Stimulated activated CD4-positive, alpha-beta T cell treated with anti-CD3 and anti-CD28 coated beads, Interleukin-4, amount 100 ng/mL, for 24 hours (primary cell): ENCODE data around the gene ZC3H12C.
"Not testable (repeated sequence)": the region's sequence is repeated elsewhere in the genome, so short reads cannot be mapped to it uniquely, and the experiment has no call there.

Experiments
- DNase-seq: peaks from one replicate; pipeline ENCODE4 v3.0.0-alpha.2; 2020

Gene ZC3H12C

DNA sequence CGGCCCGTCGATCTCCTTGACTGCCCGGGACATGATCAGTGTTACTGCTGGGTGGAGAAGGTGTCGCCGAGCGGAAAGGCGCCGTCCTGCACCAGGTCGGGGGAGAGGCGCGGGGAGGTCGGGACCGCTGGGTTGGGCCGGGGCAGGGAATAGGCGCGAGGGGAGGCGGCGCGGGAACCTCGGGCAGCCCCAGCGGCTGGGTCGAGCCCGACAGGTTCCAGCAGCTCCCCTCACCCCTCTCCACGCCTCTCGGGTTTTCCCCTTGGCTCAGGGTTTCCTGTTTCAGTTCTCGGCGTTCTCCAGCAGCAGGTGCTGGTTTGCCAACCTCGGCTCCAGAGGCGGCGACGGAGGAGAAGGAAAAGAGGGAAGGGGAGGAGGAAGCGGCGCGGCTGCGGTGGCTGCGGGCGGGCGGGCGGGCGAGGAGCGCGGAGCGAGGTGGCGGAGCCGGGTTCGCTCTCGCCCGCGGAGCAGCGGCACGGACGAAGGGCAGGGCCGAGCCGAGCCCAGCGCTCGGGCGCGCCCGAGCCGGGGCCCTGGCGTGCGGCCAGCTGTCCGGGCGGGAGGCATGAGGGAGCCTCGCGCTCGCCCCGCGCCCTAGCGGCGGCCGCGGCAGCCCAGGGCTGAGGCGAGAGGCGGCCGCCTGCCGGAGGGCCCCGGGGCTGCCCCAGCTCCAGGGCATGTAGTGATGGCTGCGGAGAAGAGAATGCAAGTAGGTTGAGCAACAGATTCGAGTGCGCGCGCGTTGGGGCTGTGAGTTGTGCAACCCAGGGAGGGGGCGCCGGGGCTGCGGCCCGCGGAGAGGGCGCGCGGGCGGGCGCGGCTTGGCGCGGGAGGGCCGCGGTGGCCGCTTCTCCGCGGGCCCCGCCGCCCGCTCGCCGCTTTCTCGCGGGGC is at the start of gene ZC3H12C:
TSS of gene ZC3H12C (plus strand) at position 878 of the 892 bp plus-strand sequence. CDS start 20 bp downstream, outside the sequence.
- DNase-seq: peak; percentile 29

GRCh38 chr11:110044226-110044968 is 48.8 kb upstream of the ZC3H12C start:
- no peak for DNase-seq

GRCh38 chr11:110046775-110047380 is 46.3 kb upstream of the ZC3H12C start:
- no peak for DNase-seq

DNA sequence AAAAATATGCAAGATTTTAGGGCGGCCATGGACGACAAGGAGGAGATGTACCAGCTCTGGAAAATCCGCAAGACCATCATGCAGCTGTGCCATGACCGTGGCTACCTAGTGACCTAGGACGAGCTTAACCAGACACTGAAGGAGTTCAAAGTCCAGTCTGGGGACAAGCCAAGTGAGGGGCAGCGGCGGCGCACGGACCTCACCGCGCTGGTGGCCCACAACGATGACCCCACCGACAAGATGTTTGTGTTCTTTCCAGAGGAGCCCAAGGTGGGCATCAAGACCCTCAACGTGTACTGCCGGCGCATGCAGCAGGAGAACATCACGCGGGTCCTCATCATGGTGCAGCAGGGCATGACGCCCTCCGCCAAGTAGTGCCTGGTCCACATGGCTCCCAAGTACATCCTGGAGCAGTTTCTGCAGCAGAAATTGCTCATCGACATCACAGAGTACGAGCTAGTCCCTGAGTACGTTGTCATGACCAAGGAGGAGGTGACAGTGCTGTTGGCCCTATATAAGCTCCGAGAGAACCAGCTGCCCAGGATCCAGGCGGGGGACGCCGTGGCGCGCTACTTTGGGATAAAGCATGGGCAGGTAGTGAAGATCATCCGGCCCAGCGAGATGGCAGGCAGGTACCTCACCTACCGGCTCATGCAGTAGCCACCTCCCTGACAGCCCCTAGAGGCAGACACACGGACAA is 43.5 kb upstream of the ZC3H12C start:
- no peak for DNase-seq

GRCh38 chr11:110050201-110050506 is 43.0 kb upstream of the ZC3H12C start:
- DNase-seq: no peak

DNA sequence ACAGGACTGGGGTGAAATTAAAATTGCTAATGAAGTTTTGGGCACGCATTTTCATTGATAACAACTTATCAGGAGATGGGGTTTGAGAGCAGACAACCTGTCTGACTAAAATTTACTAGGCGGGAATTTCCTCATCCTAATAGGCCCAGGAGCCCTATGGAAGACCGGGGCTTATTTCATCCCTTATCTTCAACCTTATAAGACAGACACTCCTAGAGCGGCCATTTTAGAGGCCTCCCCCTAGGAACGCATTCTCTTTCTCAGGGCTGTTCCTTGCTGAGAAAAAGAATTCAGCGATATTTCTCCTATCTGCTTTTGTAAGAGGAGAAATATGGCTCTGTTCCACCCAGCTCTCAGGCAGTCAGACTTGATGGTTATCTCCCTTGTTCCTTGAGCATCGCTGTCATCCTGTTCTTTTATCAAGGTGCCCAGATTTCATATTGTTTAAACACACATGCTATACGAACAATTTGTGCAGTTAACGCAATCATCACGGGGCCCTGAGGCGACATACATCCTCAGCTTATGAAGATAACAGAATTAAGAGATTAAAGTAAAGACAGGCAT is 39.3 kb upstream of the ZC3H12C start:
- no peak for DNase-seq

- DNase-seq: no peak
Observed at GRCh38 chr11:110056956-110057355, 36.2 kb upstream of the ZC3H12C start.

- DNase-seq: no peak
Observed at GRCh38 chr11:110059706-110060463, 33.3 kb upstream of the ZC3H12C start.

DNA sequence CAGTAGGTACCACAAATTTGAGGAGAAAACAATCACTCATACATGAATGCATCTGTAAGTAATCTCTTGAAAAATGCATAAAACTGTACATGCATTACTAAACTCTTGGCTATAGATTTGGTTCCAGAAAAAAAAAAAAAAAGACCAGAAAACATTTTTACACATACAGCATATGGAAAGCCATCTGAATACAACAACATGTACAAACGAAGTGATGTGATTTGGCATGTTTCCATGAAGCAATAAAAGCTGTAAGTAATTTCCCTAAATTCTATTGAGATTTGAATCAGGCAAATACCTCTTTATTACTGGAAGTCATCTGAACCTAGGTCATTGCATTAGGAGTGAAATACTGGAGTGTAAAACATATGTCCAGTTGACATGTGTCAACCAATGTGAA is 31.9 kb upstream of the ZC3H12C start:
- DNase-seq: no peak

- no peak for DNase-seq
Observed at GRCh38 chr11:110062247-110062646, 30.9 kb upstream of the ZC3H12C start.

DNA sequence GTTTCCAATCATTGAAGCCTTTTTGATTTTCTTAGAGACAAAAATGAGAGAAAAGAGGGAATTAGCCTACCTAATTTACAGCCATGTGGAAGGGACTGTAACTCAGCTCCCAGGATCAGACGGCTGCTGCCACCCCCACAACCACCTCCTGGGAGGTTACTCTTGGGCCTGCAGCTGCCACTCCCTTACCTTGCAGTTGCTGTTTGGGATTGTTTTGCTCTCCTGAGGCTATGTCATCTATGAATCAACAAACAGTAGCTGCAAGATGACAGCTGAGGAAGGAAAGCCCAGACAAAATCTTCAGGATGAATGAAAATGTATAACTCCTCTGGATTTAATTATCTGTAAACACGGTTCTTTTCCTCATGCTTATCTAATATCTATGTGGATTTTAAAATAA is 28.0 kb upstream of the ZC3H12C start:
- DNase-seq: no peak

- not testable (repeated sequence) for DNase-seq
Observed at GRCh38 chr11:110068001-110068400, 25.2 kb upstream of the ZC3H12C start.

DNA sequence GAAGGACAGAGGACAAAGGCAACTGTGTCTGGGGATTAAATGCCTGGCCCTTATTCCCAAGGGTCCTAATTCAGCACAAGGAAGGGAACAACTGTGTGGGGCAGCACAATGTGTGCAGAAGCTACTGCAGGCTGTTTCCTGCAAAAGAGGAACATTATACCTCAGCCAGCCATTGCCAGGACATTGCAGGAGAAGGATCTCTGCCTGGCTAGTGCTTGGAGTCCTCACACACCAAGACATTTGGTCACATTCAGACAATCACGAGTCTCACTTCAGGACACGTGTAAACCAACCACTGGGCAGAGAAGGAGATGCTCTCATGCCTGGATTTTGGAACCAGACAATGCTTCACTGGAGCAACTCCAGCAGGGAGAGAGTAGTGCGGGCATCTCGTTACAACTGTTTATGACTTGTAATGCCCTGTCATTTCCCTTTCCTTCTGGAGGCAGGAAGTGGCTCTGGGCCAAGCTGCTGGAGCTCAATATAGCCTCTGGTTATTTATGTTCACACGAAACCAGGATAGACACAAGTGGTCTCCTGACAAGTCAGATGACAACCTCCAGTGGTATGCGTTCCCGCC is 23.9 kb upstream of the ZC3H12C start:
- no peak for DNase-seq

DNA sequence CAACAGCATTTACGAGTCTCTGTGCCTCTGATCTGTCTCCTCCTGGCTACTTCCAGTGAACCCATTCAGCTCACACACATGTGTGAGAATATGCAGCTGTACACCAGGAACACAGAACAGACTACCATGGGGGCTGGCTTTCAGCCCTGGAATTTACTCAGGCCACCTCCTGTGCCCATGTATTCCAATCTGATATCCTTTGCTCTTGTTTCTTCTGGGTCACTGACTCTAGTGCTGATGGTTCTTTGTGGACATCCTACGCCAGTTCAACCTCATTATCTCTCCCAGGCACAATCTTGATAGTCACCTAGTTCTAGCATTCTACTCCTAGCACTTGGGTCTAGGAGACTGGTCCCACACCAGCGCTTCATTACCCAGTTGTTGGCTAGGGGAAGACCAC is 23.0 kb upstream of the ZC3H12C start:
- no peak for DNase-seq

GRCh38 chr11:110071197-110071596 is 22.0 kb upstream of the ZC3H12C start:
- DNase-seq: no peak

DNA sequence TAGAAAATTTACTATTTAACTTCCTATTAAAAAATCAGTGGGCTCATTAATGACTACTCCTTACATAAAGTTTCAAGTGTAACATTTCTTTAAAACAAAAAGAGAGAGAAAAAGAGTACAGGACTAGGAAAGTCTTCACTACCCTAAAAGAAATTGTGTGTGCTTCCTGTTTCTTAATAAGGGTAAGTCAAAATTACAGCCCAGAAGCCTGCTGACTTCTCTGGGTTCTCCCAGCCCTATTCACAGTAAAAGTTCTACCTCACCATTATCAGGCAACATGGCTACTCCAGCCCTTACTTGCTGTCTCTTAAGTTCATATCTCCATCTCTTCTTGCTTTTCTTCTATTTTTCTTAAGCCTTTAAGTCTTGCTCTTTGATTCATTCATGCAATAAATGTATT is 20.3 kb upstream of the ZC3H12C start:
- DNase-seq: no peak

- DNase-seq: no peak
Observed at GRCh38 chr11:110074499-110074898, 18.7 kb upstream of the ZC3H12C start.

GRCh38 chr11:110075105-110075846 is 17.9 kb upstream of the ZC3H12C start:
- no peak for DNase-seq

GRCh38 chr11:110075847-110076208 is 17.4 kb upstream of the ZC3H12C start:
- DNase-seq: no peak

DNA sequence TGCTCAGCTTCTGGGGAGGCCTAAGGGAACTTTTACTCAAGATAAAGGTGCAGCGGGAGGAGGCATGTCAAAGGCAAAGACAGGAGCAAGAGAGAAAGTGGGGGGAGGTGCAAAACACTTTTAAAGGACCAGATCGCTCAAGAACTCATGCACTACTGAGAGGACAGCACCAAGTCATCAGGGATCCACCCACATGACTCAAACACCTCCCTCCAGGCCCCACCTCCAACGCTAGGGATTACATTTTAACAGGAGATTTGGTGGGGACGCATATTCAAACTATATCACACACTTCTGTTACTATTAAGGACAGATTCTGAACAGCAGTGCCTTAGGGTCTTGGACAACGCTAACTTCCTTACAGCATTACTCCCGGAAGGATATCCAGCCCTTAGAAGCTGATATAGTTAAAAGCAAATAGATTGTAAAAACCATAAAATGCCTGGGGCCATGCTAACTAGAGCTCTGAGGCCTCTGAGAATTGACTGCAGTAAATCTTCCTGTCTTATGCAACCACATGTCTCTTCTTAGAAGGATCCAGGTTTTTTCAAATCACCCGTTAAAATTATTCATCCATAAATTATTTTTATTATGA is 16.7 kb upstream of the ZC3H12C start:
- no peak for DNase-seq

- DNase-seq: no peak
Observed at GRCh38 chr11:110077346-110077745, 15.8 kb upstream of the ZC3H12C start.
